HepG2 (cell line): ENCODE measurements around the gene RPTOR.

ENCODE experiments used
- BORCS8-MEF2B ChIP-seq: sonication (generic); formaldehyde crosslinking; IDR thresholded peaks from 2 replicates; pipeline ENCODE4 v1.8.0; 2022; ENCODE audit warnings: mild to moderate bottlenecking, missing genetic modification reagents
- XBP1 ChIP-seq: sonication (generic); formaldehyde crosslinking; IDR thresholded peaks from 2 replicates; pipeline ENCODE4 v1.5.0; 2020; ENCODE audit warnings: missing genetic modification reagents
- ZNF232 ChIP-seq: sonication (generic); formaldehyde crosslinking; IDR thresholded peaks from 2 replicates; pipeline ENCODE4 v1.4.0; 2020; ENCODE audit warnings: missing genetic modification reagents, borderline replicate concordance
- TF ChIP-seq, protein P1 (sequence below): sonication (generic); formaldehyde crosslinking; IDR thresholded peaks from 2 replicates; pipeline ENCODE4 v1.5.0; 2020; ENCODE audit warnings: mild to moderate bottlenecking, missing genetic modification reagents, moderate library complexity
- TF ChIP-seq, protein P2 (sequence below), 2 experiments: fragments of 450-650 bp in 1 of 2; sonication (generic) in 1 of 2; formaldehyde crosslinking; IDR thresholded peaks; 2 replicates each; pipeline versions ENCODE4 v1.5.0 to v1.8.0; 2020 to 2022; ENCODE audit warnings: mild to moderate bottlenecking in 1 of 2, missing genetic modification reagents in 1 of 2

DNA sequence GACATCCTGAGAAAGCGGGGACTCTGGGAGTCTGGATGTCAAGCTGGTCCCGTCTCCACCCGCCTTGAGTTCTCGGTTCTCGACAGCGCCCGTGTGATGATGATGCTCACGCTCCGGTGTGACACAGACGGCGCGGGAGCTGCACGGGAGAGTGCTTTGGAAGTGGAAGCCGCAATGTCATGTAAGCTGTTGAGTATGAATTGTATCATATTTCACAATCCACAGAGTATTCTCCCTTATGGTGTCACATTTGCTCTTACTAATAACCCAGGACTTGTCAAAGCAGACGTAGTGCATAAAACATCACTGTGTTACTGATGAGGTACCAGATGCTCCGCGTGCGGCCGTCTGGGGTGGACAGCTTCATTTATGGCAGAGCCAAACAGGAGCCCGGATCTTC, 229.5 kb downstream of the RPTOR start:
- TF ChIP-seq ZNF232 = no peak
- TF ChIP-seq, protein P1, sequence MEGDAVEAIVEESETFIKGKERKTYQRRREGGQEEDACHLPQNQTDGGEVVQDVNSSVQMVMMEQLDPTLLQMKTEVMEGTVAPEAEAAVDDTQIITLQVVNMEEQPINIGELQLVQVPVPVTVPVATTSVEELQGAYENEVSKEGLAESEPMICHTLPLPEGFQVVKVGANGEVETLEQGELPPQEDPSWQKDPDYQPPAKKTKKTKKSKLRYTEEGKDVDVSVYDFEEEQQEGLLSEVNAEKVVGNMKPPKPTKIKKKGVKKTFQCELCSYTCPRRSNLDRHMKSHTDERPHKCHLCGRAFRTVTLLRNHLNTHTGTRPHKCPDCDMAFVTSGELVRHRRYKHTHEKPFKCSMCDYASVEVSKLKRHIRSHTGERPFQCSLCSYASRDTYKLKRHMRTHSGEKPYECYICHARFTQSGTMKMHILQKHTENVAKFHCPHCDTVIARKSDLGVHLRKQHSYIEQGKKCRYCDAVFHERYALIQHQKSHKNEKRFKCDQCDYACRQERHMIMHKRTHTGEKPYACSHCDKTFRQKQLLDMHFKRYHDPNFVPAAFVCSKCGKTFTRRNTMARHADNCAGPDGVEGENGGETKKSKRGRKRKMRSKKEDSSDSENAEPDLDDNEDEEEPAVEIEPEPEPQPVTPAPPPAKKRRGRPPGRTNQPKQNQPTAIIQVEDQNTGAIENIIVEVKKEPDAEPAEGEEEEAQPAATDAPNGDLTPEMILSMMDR (CRISPR knock-in tag) = no peak
- TF ChIP-seq XBP1 (CRISPR knock-in tag) = no peak
- TF ChIP-seq, protein P2, sequence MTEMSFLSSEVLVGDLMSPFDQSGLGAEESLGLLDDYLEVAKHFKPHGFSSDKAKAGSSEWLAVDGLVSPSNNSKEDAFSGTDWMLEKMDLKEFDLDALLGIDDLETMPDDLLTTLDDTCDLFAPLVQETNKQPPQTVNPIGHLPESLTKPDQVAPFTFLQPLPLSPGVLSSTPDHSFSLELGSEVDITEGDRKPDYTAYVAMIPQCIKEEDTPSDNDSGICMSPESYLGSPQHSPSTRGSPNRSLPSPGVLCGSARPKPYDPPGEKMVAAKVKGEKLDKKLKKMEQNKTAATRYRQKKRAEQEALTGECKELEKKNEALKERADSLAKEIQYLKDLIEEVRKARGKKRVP (CRISPR knock-in tag; IDR thresholded peaks at IDR 0.05) = no peak
- TF ChIP-seq BORCS8-MEF2B (CRISPR knock-in tag) = no peak
